ENCODE measurements around the gene CACNA1C.

Gene CACNA1C

GRCh38 chr12:2533036-2533435 lies 480.2 kb downstream of the CACNA1C start:
- DNase-seq (ENCODE audit: low spot score) = no peak
- in situ Hi-C loops (cut with MboI; ENCODE audit: low sequenced_read_pairs, unreplicated experiment) = no loop called here
- no peak for TF ChIP-seq CTCF (IDR thresholded peaks at IDR 0.05; ENCODE audit: borderline replicate concordance, control extremely low read depth, extremely low read depth, insufficient read depth, missing control alignments)

- DNase-seq (ENCODE audit: low spot score) = no peak
- in situ Hi-C loops (cut with MboI; ENCODE audit: low sequenced_read_pairs, unreplicated experiment) = no loop called here
- TF ChIP-seq CTCF (IDR thresholded peaks at IDR 0.05; ENCODE audit: borderline replicate concordance, control extremely low read depth, extremely low read depth, insufficient read depth, missing control alignments) = no peak
Observed at GRCh38 chr12:2535583-2536204, 482.9 kb downstream of the CACNA1C start.

- TF ChIP-seq CTCF (IDR thresholded peaks at IDR 0.05; ENCODE audit: borderline replicate concordance, control extremely low read depth, extremely low read depth, insufficient read depth, missing control alignments) = no peak
- in situ Hi-C loops (cut with MboI; ENCODE audit: low sequenced_read_pairs, unreplicated experiment) = no loop called here
Observed at GRCh38 chr12:2536724-2537123, 483.9 kb downstream of the CACNA1C start.

GRCh38 chr12:2537868-2538541 lies 485.2 kb downstream of the CACNA1C start:
- no peak for DNase-seq (ENCODE audit: low spot score)
- in situ Hi-C loops (cut with MboI; ENCODE audit: low sequenced_read_pairs, unreplicated experiment) = no loop called here
- no peak for TF ChIP-seq CTCF (IDR thresholded peaks at IDR 0.05; ENCODE audit: borderline replicate concordance, control extremely low read depth, extremely low read depth, insufficient read depth, missing control alignments)

More at GRCh38 chr12:2536724-2537123, 483.9 kb downstream of the CACNA1C start:
- DNase-seq (ENCODE audit: low spot score) = no peak

GRCh38 chr12:2539938-2540337 lies 487.2 kb downstream of the CACNA1C start:
- in situ Hi-C loops (cut with MboI; ENCODE audit: low sequenced_read_pairs, unreplicated experiment) = no loop called here
- DNase-seq (ENCODE audit: low spot score) = no peak
- no peak for TF ChIP-seq CTCF (IDR thresholded peaks at IDR 0.05; ENCODE audit: borderline replicate concordance, control extremely low read depth, extremely low read depth, insufficient read depth, missing control alignments)

GRCh38 chr12:2540535-2540941 lies 487.8 kb downstream of the CACNA1C start:
- in situ Hi-C loops (cut with MboI; ENCODE audit: low sequenced_read_pairs, unreplicated experiment) = no loop called here
- no peak for TF ChIP-seq CTCF (IDR thresholded peaks at IDR 0.05; ENCODE audit: borderline replicate concordance, control extremely low read depth, extremely low read depth, insufficient read depth, missing control alignments)

More at GRCh38 chr12:2540535-2540941, 487.8 kb downstream of the CACNA1C start:
- DNase-seq (ENCODE audit: low spot score) = no peak
